Mucosa of stomach (tissue), 1 donor: Measurements from ENCODE around the gene PPWD1.

Source experiments
- H3K27me3 ChIP-seq: one replicate; pipeline ENCODE4 v1.7.0; 2013; ENCODE audit warnings: mild to moderate bottlenecking, low read length; ENCODE audit not compliant: control insufficient read depth, insufficient read depth
- H3K36me3 ChIP-seq: one replicate; pipeline ENCODE4 v1.7.0; 2013; ENCODE audit warnings: low read length; ENCODE audit not compliant: control insufficient read depth, insufficient read depth
- H3K4me1 ChIP-seq: one replicate; pipeline ENCODE4 v1.7.0; 2013; ENCODE audit warnings: mild to moderate bottlenecking, low read length; ENCODE audit not compliant: control insufficient read depth, insufficient read depth
- H3K4me3 ChIP-seq: one replicate; pipeline ENCODE4 v1.7.0; 2013; ENCODE audit warnings: low read length
- H3K9ac ChIP-seq: one replicate; pipeline ENCODE4 v1.7.0; 2013; ENCODE audit warnings: mild to moderate bottlenecking, low read length, moderate library complexity
- H3K9me3 ChIP-seq: one replicate; pipeline ENCODE4 v1.7.0; 2013; ENCODE audit warnings: mild to moderate bottlenecking, low read length, moderate library complexity; ENCODE audit not compliant: control insufficient read depth
- donor health status: Pancreatic carcinoma.

Gene PPWD1

DNA sequence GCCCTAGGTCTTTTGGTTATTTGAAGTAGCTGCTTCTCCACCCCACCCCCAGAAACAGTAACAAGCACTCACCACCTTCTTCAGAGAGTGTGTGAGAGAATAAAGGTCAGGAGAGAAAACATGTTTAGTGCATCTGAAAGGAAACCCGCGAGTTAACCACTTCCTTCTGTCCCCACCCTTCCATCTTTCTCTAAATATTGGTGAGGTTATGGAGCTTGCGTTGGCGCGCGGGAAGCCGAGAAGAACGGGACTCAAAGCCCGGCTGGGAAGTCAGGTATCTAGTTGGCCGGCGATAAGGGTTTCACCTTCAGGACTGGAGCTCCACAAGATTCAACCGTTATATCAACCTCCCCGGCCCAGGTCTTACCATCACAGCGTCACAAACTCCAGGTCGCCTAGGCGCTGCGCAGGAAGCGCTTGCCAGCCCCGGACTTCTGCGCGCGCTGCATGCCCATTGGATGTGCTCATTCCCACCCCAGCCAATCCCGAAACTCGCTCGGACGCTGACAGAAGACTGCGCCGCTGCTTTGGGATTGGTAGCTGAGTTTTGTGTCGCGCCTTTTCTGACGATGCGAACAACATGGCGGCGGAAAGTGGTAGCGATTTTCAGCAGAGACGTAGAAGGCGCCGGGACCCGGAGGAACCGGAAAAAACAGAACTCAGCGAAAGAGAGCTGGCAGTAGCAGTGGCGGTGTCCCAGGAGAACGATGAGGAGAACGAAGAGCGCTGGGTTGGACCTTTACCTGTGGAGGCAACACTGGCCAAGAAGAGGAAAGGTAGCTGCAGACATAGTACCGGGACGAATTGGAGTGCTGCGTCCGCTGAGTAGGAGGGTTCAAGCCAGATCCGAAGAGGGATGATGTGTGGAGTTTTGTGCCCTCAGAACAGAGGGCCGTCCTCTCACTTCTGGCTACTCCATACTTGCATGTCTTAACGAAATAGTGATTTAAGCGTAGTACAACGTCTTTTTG lies at the start of gene PPWD1, which contains the start of gene CENPK:
PPWD1 (plus strand) TSS at position 566 of the 971 bp plus-strand sequence; CDS start at position 581, 15 bp downstream.
CENPK (minus strand) TSS at position 438 of the 971 bp plus-strand sequence. CDS start 8,261 bp downstream, outside the sequence.
- Histone ChIP-seq H3K4me1 (peaks cover 5% of the 10 kb centered on the region), H3K4me3 (peak within 1 kb of the TSS; percentile 89), H3K27me3 (no peaks in the 10 kb centered on the region), H3K9me3 (no peaks in the 10 kb centered on the region), H3K9ac (peak within 1 kb of the TSS; percentile 79), H3K36me3 (no peaks in the 10 kb centered on the region)

DNA sequence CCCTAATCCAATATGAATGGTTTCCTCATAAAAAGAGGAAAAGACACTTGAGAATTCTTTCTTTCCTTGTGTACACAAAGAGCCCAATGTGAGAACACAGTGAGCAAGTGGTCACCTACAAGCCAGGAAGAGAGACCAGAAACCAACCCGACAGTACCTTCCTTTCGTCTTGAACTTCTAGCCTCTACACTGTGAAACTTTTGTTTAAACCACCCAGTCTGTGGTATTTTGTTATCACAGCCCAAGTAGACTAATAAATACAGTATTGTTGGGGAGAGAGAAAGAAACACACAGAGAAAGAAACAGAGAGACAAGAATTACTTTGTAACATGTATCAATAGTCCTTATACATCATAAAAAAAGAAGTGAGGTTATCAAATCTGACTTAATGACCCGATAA lies 37.4 kb upstream of the PPWD1 start:
- Histone ChIP-seq H3K9me3 (no peaks in the 10 kb centered on the region), H3K4me1 (no peaks in the 10 kb centered on the region), H3K27me3 (no peaks in the 10 kb centered on the region), H3K36me3 (no peaks in the 10 kb centered on the region), H3K4me3 (no peak overlapping the region), H3K9ac (no peak overlapping the region)

- Histone ChIP-seq H3K27me3 (no peaks in the 10 kb centered on the region), H3K36me3 (no peaks in the 10 kb centered on the region), H3K9me3 (no peaks in the 10 kb centered on the region), H3K4me3 (no peak overlapping the region), H3K9ac (no peak overlapping the region), H3K4me1 (no peaks in the 10 kb centered on the region)
Observed at GRCh38 chr5:65530904-65531303, 32.2 kb upstream of the PPWD1 start.

GRCh38 chr5:65535529-65535987 lies 27.5 kb upstream of the PPWD1 start:
- Histone ChIP-seq H3K9me3 (no peaks in the 10 kb centered on the region), H3K36me3 (no peaks in the 10 kb centered on the region), H3K9ac (no peak overlapping the region), H3K4me3 (no peak overlapping the region), H3K4me1 (peaks cover 6% of the 10 kb centered on the region), H3K27me3 (no peaks in the 10 kb centered on the region)

GRCh38 chr5:65539827-65540226 lies 23.3 kb upstream of the PPWD1 start:
- no peaks in the 10 kb centered on the region for H3K36me3 ChIP-seq
- no peak overlapping the region for H3K4me3 ChIP-seq
- H3K9ac ChIP-seq = no peak overlapping the region
- H3K9me3 ChIP-seq = no peaks in the 10 kb centered on the region
- H3K4me1 ChIP-seq = peaks cover 6% of the 10 kb centered on the region
- H3K27me3 ChIP-seq = no peaks in the 10 kb centered on the region

GRCh38 chr5:65544473-65544872 lies 18.6 kb upstream of the PPWD1 start:
- no peaks in the 10 kb centered on the region for H3K27me3 ChIP-seq
- H3K36me3 ChIP-seq = no peaks in the 10 kb centered on the region
- peaks cover 5% of the 10 kb centered on the region for H3K4me1 ChIP-seq
- no peak overlapping the region for H3K4me3 ChIP-seq
- H3K9ac ChIP-seq = no peak overlapping the region
- H3K9me3 ChIP-seq = no peaks in the 10 kb centered on the region

GRCh38 chr5:65546141-65546540 lies 17.0 kb upstream of the PPWD1 start:
- H3K4me3 ChIP-seq = no peak overlapping the region
- no peak overlapping the region for H3K9ac ChIP-seq
- H3K4me1 ChIP-seq = no peaks in the 10 kb centered on the region
- H3K9me3 ChIP-seq = no peaks in the 10 kb centered on the region
- H3K27me3 ChIP-seq = no peaks in the 10 kb centered on the region
- no peaks in the 10 kb centered on the region for H3K36me3 ChIP-seq

- no peak overlapping the region for H3K4me3 ChIP-seq
- no peaks in the 10 kb centered on the region for H3K4me1 ChIP-seq
- H3K9ac ChIP-seq = no peak overlapping the region
- H3K36me3 ChIP-seq = no peaks in the 10 kb centered on the region
- no peaks in the 10 kb centered on the region for H3K9me3 ChIP-seq
- no peaks in the 10 kb centered on the region for H3K27me3 ChIP-seq
Observed at GRCh38 chr5:65548281-65548680, 14.8 kb upstream of the PPWD1 start.

DNA sequence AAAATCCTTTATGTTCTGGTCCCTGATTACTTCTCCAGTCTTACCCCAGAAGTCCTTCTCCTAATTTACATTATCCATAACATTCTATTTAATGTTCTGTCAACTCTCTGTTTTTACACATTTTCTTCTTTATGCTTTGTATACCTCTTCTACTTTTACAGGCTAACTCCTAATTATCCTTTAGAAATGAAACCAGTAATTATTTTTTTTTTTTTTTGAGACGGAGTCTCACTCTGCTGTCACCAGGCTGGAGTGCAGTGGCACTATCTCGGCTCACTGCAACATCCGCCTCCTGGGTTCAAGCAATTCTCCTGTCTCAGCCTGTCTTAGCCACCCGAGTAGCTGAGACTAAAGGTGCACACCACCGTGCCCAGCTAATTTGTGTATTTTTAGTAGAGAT lies 9.2 kb upstream of the PPWD1 start:
- Histone ChIP-seq H3K4me3 (no peak overlapping the region), H3K36me3 (no peaks in the 10 kb centered on the region), H3K27me3 (no peaks in the 10 kb centered on the region), H3K9ac (no peak overlapping the region), H3K9me3 (no peaks in the 10 kb centered on the region), H3K4me1 (no peaks in the 10 kb centered on the region)

DNA sequence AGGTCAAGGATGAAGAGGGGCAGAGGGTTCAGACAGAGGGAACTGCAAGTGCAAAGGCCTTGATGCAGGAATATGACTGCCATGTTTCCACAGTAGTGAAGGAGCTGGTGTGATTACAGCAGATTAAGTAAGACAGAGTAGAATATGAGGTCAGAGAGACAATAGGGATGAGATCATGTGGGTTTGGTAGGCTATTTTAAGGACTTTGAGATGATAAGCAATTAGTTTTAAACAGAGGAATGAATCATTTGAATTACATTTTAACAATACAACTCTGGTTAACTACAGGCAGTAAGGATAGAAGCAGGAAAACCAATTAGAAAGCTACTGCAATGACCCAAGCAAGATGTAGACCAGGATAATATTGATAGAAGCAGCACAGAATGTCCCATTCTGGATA lies 7.8 kb upstream of the PPWD1 start:
- Histone ChIP-seq H3K9ac (no peak overlapping the region), H3K4me3 (no peak overlapping the region), H3K27me3 (no peaks in the 10 kb centered on the region), H3K9me3 (no peaks in the 10 kb centered on the region), H3K36me3 (no peaks in the 10 kb centered on the region), H3K4me1 (no peaks in the 10 kb centered on the region)

DNA sequence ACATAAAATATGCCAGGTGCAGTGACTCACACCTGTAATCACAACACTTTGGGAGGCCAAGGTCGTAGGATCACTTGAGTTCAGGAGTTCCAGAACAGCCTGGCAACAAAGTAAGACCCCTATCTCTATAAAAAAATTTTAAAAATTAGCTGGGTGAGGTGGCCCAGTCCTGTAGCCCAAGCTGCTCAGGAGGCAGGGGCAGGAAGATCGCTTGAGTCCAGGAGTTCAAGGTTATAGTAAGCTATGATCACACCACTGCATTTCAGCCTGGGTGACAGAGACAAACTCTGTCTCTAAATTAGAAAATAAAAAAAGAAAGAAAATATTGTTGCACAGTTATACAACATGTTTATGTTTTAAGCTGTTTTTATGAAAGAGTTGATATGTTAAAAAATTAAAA lies 6.9 kb upstream of the PPWD1 start:
- Histone ChIP-seq H3K9ac (no peak overlapping the region), H3K27me3 (no peaks in the 10 kb centered on the region), H3K36me3 (no peaks in the 10 kb centered on the region), H3K4me3 (no peak overlapping the region), H3K4me1 (no peaks in the 10 kb centered on the region), H3K9me3 (no peaks in the 10 kb centered on the region)

DNA sequence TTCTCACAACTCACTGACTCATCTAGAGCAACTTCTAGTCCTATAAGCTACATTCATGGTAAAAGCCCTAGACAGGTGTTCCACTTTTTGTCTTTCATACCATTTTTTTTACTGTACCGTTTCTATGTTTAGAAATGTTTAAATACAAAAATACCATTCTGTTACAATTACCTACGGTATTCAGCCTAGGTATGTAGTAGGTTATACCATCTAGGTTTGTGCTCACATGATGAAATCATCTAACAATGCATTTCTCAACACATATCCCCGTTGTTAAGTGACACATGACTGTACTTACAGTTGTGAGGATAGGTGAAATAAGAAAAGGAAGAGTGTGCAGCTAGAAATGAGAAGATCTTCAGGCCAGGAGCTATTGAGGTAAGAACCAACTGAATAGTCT lies 6.4 kb upstream of the PPWD1 start:
- Histone ChIP-seq H3K9ac (no peak overlapping the region), H3K36me3 (no peaks in the 10 kb centered on the region), H3K9me3 (no peaks in the 10 kb centered on the region), H3K4me1 (no peaks in the 10 kb centered on the region), H3K4me3 (no peak overlapping the region), H3K27me3 (no peaks in the 10 kb centered on the region)
